Left hindlimb (tissue), 1 donor: ENCODE measurements around the gene PIM1.
"Not testable (repeated sequence)": the region's sequence is repeated elsewhere in the genome, so short reads cannot be mapped to it uniquely, and the experiment has no call there.

ENCODE experiments used
- DNase-seq: peaks from one replicate; pipeline ENCODE4 v3.0.0-alpha.2; 2018

PIM1 gene

DNA sequence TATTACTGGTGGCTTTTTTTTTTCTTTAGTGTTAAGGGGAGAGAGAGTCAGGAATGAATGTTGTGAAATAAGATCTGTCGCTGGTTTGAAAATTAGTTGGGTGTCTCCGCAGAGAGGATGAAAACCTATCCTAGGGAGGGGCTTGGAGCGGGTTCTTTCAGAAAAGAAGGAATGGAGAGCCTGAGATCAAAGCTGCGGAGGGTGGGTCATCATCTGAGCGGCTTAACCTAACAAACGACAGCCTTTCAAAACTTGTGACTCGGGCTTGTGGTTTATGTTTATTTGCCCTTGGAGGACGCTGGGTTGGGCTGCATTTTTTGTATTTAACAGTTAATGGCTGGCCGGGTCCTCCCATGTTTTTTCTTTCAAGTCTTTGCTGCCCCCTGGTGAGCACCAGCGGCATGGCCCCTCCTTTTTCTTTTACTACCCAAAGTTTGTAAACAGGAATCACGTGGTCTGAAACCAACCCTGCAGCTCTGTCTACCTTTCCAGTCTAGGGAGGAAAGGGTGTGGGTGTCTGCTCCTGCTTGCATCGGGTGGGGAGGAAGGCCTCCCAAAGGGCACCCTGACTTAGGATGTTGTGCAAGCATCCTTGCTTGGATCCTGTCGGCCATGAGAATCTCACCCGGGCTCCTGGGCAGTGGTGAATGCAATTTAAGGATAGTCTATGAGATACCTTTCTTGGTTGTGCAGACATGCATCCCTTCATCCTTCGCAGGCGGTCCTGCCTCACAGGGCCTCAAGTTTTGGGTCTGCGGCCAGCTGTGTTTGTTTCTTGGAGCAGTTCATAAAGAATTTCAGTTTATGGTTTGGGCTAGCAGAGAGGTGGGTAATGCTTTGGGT, 2.2 kb downstream of the PIM1 start:
- DNase-seq, result peak; percentile 90

DNA sequence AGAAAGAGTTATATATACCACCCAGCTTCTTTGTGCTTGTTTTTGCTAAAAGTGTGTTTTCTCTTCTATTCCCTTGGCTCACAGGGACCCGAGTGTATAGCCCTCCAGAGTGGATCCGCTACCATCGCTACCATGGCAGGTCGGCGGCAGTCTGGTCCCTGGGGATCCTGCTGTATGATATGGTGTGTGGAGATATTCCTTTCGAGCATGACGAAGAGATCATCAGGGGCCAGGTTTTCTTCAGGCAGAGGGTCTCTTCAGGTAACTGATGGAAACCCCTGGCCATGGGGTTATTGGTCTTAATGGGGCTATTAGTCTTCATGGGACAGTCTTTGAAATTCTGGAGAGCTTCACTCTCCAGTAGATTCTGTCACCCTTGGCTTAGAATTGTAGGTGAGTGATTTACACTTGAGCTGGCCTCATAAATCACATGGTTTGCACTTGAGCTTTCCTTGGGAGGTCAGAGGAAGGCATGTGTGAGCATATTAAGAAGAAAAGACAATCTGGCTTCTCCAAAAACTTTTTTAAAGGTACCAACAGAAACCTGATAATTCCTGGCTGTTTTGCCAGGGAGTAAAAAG, 3.0 kb downstream of the PIM1 start:
- DNase-seq, result no peak

GRCh38 chr6:37173493-37174195, 3.7 kb downstream of the PIM1 start:
- no peak for DNase-seq

- DNase-seq, result no peak
Observed at GRCh38 chr6:37174196-37174514, 4.2 kb downstream of the PIM1 start.

DNA sequence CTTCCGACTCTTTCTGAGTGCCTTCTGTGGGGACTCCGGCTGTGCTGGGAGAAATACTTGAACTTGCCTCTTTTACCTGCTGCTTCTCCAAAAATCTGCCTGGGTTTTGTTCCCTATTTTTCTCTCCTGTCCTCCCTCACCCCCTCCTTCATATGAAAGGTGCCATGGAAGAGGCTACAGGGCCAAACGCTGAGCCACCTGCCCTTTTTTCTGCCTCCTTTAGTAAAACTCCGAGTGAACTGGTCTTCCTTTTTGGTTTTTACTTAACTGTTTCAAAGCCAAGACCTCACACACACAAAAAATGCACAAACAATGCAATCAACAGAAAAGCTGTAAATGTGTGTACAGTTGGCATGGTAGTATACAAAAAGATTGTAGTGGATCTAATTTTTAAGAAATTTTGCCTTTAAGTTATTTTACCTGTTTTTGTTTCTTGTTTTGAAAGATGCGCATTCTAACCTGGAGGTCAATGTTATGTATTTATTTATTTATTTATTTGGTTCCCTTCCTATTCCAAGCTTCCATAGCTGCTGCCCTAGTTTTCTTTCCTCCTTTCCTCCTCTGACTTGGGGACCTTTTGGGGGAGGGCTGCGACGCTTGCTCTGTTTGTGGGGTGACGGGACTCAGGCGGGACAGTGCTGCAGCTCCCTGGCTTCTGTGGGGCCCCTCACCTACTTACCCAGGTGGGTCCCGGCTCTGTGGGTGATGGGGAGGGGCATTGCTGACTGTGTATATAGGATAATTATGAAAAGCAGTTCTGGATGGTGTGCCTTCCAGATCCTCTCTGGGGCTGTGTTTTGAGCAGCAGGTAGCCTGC, 4.8 kb downstream of the PIM1 start:
- DNase-seq, result no peak

DNA sequence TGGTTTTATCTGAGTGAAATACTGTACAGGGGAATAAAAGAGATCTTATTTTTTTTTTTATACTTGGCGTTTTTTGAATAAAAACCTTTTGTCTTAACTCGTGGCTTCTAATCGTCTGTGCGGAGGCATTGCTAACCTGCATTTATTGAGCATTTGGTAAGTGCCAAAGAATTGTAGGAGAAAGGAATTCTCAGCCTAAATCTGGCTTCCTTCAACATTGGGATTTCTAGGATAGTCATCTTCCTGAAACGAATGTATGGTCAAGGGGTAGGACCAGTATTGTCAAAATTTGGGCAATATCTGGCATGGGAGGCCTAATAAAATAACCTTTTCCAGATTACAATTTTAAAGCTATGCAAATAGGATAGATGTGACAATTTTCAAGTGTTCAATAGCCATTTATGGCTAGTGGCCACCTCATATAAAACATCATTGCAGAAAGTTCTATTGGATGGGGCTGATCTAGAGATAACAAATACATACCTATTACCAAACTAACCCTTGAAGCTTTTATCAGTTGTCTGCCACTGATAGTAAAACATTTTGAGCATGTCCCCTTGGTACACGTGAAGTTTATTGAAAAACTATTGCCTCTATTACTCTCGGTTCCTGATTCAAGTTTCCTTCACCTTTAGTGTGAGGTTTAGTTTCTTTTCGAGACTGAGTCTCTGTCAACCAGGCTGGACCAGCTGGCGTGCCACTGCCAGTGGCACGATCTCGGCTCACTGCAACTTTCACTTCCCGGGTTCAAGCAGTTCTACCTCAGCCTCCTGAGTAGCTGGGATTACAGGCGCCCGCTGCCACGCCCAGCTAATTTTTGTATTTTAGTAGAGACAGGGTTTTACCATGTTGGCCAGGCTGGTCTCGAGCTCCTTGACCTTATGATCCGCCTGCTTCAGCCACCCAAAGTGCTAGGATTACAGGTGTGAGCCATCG, 5.6 kb downstream of the PIM1 start:
- DNase-seq, result no peak

DNA sequence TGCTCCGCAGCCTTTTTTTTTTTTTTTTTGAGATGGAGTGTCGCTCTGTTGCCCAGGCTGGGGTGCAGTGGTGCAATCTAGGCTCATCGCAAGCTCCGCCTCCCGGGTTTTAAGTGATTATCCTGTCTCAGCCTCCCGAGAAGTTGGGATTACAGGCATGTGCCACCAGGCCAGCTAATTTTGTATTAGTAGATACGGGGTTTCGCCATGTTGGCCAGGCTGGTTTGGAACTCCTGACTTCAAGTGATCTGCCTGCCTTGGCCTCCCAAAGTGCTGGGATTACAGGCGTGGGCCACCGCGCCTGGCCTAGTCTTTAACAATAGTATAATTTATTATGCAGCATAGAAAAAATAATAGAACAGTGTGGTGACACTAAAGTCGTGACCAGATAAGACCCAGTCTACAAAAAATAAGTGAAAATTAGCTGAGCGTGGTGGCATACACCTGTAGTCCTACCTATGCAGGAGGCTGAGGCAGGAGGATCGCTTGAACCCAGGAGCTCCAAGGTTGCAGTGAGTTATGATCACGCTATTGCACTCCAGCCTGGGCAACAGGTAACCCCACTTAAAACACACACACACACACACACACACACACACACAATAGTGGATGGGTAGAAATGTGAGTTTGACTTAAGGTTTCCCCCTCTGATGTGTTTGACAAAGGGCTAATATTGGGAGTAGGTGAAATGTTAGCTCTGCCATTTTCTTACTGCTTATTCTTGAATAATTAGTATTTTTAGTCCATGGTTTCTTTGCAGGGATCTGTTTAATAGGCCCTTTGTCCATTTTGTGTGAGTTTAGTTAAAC, 6.5 kb downstream of the PIM1 start:
- DNase-seq, result no peak

- DNase-seq, result no peak
Observed at GRCh38 chr6:37177077-37177934, 7.4 kb downstream of the PIM1 start.

DNA sequence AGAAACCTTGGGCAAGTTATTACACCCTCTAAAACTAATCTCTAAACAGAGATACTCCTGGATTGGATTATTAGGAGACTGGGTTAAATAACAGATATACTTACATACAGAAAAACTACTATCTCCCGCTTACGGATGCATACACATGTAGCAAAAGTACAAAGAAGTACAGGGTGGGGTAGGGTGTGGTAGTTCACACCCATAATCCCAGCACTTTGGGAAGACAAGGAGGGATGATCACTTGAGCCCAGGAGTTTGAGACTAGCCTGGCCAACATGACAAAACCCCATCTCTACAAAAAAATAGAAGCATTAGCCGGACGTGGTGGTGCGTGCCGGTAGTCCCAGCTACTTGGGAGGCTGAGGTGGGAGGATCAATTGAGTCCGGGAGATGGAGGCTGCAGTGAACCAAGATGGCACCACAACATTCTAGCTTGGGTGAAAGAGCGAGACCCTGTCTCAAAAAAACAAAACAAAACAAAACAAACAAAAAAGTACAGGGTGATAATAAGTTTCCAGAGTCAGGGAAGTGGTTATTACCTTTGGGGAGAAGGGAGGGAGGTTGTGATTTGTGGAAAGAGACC, 8.1 kb downstream of the PIM1 start:
- no peak for DNase-seq

GRCh38 chr6:37180075-37180474, 10.1 kb downstream of the PIM1 start:
- no peak for DNase-seq

GRCh38 chr6:37180610-37181009, 10.7 kb downstream of the PIM1 start:
- not testable (repeated sequence) for DNase-seq

GRCh38 chr6:37182736-37183590, 13.0 kb downstream of the PIM1 start:
- DNase-seq, result no peak

DNA sequence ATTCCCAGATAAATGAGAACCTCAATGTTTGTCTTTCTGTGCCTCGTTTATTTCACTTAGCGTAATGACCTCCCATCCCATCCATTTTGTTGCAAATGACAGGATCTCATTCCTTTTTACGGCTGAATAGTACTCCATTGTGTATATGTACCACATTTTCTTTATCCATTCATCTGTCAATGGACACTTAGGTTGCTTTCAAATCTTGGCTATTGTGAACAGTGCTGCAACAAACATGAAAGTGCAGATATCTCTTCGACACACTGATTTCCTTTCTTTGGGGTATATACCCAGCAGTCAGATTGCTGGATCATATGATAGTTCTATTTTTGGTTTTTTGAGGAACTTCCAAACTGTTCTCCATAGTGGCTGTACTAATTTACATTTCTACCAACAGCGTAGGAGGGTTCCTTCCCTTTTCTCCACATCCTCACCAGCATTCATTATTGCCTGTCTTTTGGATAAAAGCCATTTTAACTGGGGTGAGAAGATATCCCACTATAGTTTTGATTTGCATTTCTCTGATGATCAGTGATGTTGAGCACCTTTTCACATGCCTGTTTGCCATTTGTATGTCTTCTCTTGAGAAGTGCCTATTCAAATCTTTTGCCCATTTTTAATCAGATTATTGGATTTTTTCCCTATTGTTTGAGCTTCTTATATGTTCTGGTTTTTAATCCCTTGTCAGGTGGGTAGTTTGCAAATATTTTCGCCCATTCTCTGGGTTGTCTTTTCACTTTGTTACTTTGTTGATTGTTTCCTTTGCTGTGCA, 16.2 kb downstream of the PIM1 start:
- DNase-seq, result not testable (repeated sequence)

GRCh38 chr6:37187321-37188022, 17.5 kb downstream of the PIM1 start:
- DNase-seq, result no peak

DNA sequence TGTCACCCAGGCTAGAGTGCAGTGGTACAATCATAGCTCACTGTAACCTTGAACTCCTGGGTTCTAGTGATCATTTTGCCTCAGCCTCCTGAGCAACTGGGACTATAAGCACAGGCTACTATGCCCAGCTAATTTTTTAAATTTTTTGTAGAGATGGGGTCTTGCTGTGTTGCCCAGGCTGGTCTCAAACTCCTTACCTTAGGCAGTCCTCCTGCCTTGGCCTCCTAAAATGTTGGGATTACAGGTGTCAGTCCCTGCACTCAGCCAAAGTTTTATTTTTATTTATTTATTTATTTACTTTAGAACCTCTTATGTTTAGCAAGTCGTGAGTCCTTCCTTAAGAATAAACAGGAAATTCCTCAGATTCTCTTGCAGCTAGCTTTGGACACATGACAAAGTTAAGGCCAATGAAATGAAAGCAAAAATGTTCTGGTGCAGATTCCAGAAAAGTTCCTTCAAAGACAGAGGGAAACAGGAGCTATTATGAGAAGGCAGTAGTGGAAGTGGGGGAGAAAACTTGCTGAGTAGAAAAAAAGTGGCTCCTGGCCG, 19.1 kb downstream of the PIM1 start:
- DNase-seq, result no peak

DNA sequence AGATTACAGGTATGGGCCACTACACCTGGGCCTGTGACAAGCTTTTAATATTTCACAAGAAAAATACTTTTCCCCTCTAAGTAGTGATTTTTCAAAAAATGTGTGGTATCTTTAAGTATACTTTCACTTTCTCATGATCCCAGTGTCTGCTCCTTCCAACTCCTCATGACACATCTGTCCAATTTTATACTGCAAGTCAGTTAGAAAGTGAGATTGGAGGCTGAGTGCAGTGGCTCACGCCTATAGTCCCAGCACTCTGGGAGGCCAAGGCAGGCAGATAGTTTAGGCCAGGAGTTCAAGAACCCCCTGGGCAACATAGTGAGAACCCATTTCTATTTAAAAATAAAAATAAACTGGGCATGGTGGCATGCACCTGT, 20.2 kb downstream of the PIM1 start:
- no peak for DNase-seq

- no peak for DNase-seq
Observed at GRCh38 chr6:37192666-37193065, 22.7 kb downstream of the PIM1 start.
